Stimulated activated naive B cell treated with anti-CD40 and anti-IgM and Interleukin-4, amounts not matched to agents 10 μg/mL and 1 μg/mL and 100 μg/mL, for 72 hours (primary cell): ENCODE results near the gene GIMAP5.
A peak's percentile ranks its signal among the peaks of the same experiment; 100 is the strongest.

Experiments
- ATAC-seq, 2 donors: fragments of 150-1000 bp; cut with Tn5 transposase; replicated peaks; 2 replicates each; pipeline ENCODE4 v1.10.0; 2021; ENCODE audit warnings: moderate library complexity in 1 of 2
- DNase-seq: peaks from one replicate; pipeline ENCODE4 v3.0.0; 2021
- H3K27ac Mint-ChIP-seq: one replicate; pipeline ENCODE4 v1.8.0; 2022; ENCODE audit warnings: mild to moderate bottlenecking, mixed read lengths
- H3K27me3 Mint-ChIP-seq, 2 donors: one replicate each; pipeline ENCODE4 v1.8.0; 2022; ENCODE audit warnings: mixed read lengths in 2 of 2
- H3K36me3 Mint-ChIP-seq, 2 donors: one replicate each; pipeline ENCODE4 v1.8.0; 2022; ENCODE audit warnings: mixed read lengths in 2 of 2, mild to moderate bottlenecking in 1 of 2
- H3K4me1 Mint-ChIP-seq, 2 donors: one replicate each; pipeline ENCODE4 v1.8.0; 2022; ENCODE audit warnings: mixed read lengths in 2 of 2, mild to moderate bottlenecking in 1 of 2
- H3K4me3 Mint-ChIP-seq, 2 donors: one replicate each; pipeline ENCODE4 v1.8.0; 2022; ENCODE audit warnings: mild to moderate bottlenecking in 2 of 2, mixed read lengths in 2 of 2, moderate library complexity in 1 of 2
- H3K9me3 Mint-ChIP-seq, 2 donors: one replicate each; pipeline ENCODE4 v1.8.0; 2022; ENCODE audit warnings: mixed read lengths in 2 of 2, mild to moderate bottlenecking in 1 of 2

Gene GIMAP5

GRCh38 chr7:150737265-150738055 lies at the start of gene GIMAP5:
Gene GIMAP5 (plus strand): TSS chr7:150737418. CDS start chr7:150740885, 3,467 bp downstream.
- H3K27ac Mint-ChIP-seq: peak within 1 kb of the TSS; percentile 9
- ATAC-seq (peak; percentile 67 to 83), DNase-seq (no peak)
- peaks cover 14 to 24% of the 10 kb centered on the region in 2 donors for H3K27me3 Mint-ChIP-seq
- H3K4me1 Mint-ChIP-seq: peaks cover 4 to 16% of the 10 kb centered on the region in 2 donors
- no peaks in the 10 kb centered on the region for H3K36me3 Mint-ChIP-seq
- peaks cover 4% of the 10 kb centered on the region in 2 donors for H3K9me3 Mint-ChIP-seq
- peak within 1 kb of the TSS; percentile 73 to 74 for H3K4me3 Mint-ChIP-seq

GRCh38 chr7:150688630-150689029 lies 48.6 kb upstream of the GIMAP5 start:
- Mint-ChIP-seq H3K27ac (no peak overlapping the region), H3K9me3 (peaks cover 14 to 15% of the 10 kb centered on the region in 2 donors), H3K27me3 (no peaks in the 10 kb centered on the region), H3K36me3 (peaks cover 54 to 62% of the 10 kb centered on the region in 2 donors), H3K4me1 (peaks cover 19 to 38% of the 10 kb centered on the region in 2 donors), H3K4me3 (no peak overlapping the region)
- ATAC-seq (no peak), DNase-seq (no peak)

- no peak overlapping the region for H3K27ac Mint-ChIP-seq
- DNase-seq (no peak), ATAC-seq (no peak)
- H3K4me1 Mint-ChIP-seq: no peaks in the 10 kb centered on the region
- peaks cover 37 to 41% of the 10 kb centered on the region in 2 donors for H3K9me3 Mint-ChIP-seq
- H3K27me3 Mint-ChIP-seq: no peaks in the 10 kb centered on the region
- H3K36me3 Mint-ChIP-seq: peaks cover 37 to 41% of the 10 kb centered on the region in 2 donors
- no peak overlapping the region for H3K4me3 Mint-ChIP-seq
Measured at GRCh38 chr7:150695654-150696053, 41.6 kb upstream of the GIMAP5 start.

GRCh38 chr7:150703209-150703608 lies 34.0 kb upstream of the GIMAP5 start:
- peaks cover 54 to 55% of the 10 kb centered on the region in 2 donors for H3K9me3 Mint-ChIP-seq

GRCh38 chr7:150715293-150715692 lies 21.9 kb upstream of the GIMAP5 start:
- Mint-ChIP-seq H3K4me1 (peaks cover 13 to 15% of the 10 kb centered on the region in 2 donors), H3K4me3 (no peak overlapping the region), H3K27ac (no peak overlapping the region), H3K9me3 (peaks cover 13 to 14% of the 10 kb centered on the region in 2 donors), H3K27me3 (no peaks in the 10 kb centered on the region), H3K36me3 (peaks cover 4 to 7% of the 10 kb centered on the region in 2 donors)
- ATAC-seq (no peak), DNase-seq (no peak)

More at GRCh38 chr7:150703209-150703608, 34.0 kb upstream of the GIMAP5 start:
- H3K27ac Mint-ChIP-seq: no peak overlapping the region
- ATAC-seq (no peak), DNase-seq (no peak)
- no peaks in the 10 kb centered on the region for H3K27me3 Mint-ChIP-seq
- no peaks in the 10 kb centered on the region for H3K4me1 Mint-ChIP-seq
- peaks cover 10 to 17% of the 10 kb centered on the region in 2 donors for H3K36me3 Mint-ChIP-seq
- H3K4me3 Mint-ChIP-seq: no peak overlapping the region

- peaks cover 4 to 7% of the 10 kb centered on the region in 2 donors for H3K36me3 Mint-ChIP-seq
- no peak for ATAC-seq
- H3K4me3 Mint-ChIP-seq: no peak overlapping the region
- no peak for DNase-seq
- H3K9me3 Mint-ChIP-seq: peaks cover 13 to 14% of the 10 kb centered on the region in 2 donors
- peaks cover 13 to 15% of the 10 kb centered on the region in 2 donors for H3K4me1 Mint-ChIP-seq
- no peak overlapping the region for H3K27ac Mint-ChIP-seq
- no peaks in the 10 kb centered on the region for H3K27me3 Mint-ChIP-seq
Measured at GRCh38 chr7:150715738-150716137, 21.5 kb upstream of the GIMAP5 start.

GRCh38 chr7:150716368-150716767 lies 20.9 kb upstream of the GIMAP5 start, which contains the start of gene GIMAP1:
Gene GIMAP1 (plus strand): TSS chr7:150716613. CDS start chr7:150719048, 2,435 bp downstream.
- ATAC-seq (peak; percentile 77 to 87), DNase-seq (no peak)
- peak within 1 kb of the TSS; percentile 72 to 80 for H3K4me3 Mint-ChIP-seq

GRCh38 chr7:150716939-150717338 lies 20.3 kb upstream of the GIMAP5 start:
- peaks cover 4 to 7% of the 10 kb centered on the region in 2 donors for H3K36me3 Mint-ChIP-seq

More at GRCh38 chr7:150716368-150716767, 20.9 kb upstream of the GIMAP5 start, which contains the start of gene GIMAP1:
- Mint-ChIP-seq H3K27ac (peak within 1 kb of the TSS; percentile 81), H3K4me1 (peaks cover 13 to 15% of the 10 kb centered on the region in 2 donors), H3K27me3 (no peaks in the 10 kb centered on the region), H3K36me3 (peaks cover 4 to 7% of the 10 kb centered on the region in 2 donors), H3K9me3 (peaks cover 13 to 14% of the 10 kb centered on the region in 2 donors)

GRCh38 chr7:150717814-150718420 lies 19.3 kb upstream of the GIMAP5 start:
- Mint-ChIP-seq H3K9me3 (peaks cover 7% of the 10 kb centered on the region in 2 donors), H3K36me3 (peaks cover 1 to 7% of the 10 kb centered on the region in 2 donors)

More at GRCh38 chr7:150716939-150717338, 20.3 kb upstream of the GIMAP5 start:
- H3K4me3 Mint-ChIP-seq: peak overlapping the region; percentile 72 to 80
- H3K4me1 Mint-ChIP-seq: peaks cover 13 to 15% of the 10 kb centered on the region in 2 donors
- ATAC-seq: no peak
- peak overlapping the region; percentile 81 for H3K27ac Mint-ChIP-seq
- H3K9me3 Mint-ChIP-seq: peaks cover 13 to 14% of the 10 kb centered on the region in 2 donors
- no peaks in the 10 kb centered on the region for H3K27me3 Mint-ChIP-seq
- no peak for DNase-seq

GRCh38 chr7:150719436-150719835 lies 17.8 kb upstream of the GIMAP5 start:
- no peaks in the 10 kb centered on the region for H3K36me3 Mint-ChIP-seq
- no peak overlapping the region for H3K4me3 Mint-ChIP-seq
- no peak overlapping the region for H3K27ac Mint-ChIP-seq
- DNase-seq: no peak
- no peak for ATAC-seq
- no peaks in the 10 kb centered on the region for H3K27me3 Mint-ChIP-seq
- H3K9me3 Mint-ChIP-seq: no peaks in the 10 kb centered on the region
- H3K4me1 Mint-ChIP-seq: peaks cover 13 to 15% of the 10 kb centered on the region in 2 donors

More at GRCh38 chr7:150717814-150718420, 19.3 kb upstream of the GIMAP5 start:
- Mint-ChIP-seq H3K27ac (no peak overlapping the region), H3K4me3 (no peak overlapping the region), H3K27me3 (no peaks in the 10 kb centered on the region), H3K4me1 (peaks cover 13 to 15% of the 10 kb centered on the region in 2 donors)
- DNase-seq: no peak
- no peak for ATAC-seq

- Mint-ChIP-seq H3K27me3 (no peaks in the 10 kb centered on the region), H3K4me1 (peaks cover 13 to 15% of the 10 kb centered on the region in 2 donors)
Measured at GRCh38 chr7:150719960-150720891, 17.0 kb upstream of the GIMAP5 start.

GRCh38 chr7:150721970-150722373 lies 15.2 kb upstream of the GIMAP5 start:
- DNase-seq (no peak), ATAC-seq (no peak)
- H3K27ac Mint-ChIP-seq: no peak overlapping the region
- H3K4me3 Mint-ChIP-seq: no peak overlapping the region
- H3K36me3 Mint-ChIP-seq: peaks cover 0 to 5% of the 10 kb centered on the region in 2 donors
- peaks cover 2% of the 10 kb centered on the region in 2 donors for H3K4me1 Mint-ChIP-seq
- H3K9me3 Mint-ChIP-seq: peaks cover 6 to 7% of the 10 kb centered on the region in 2 donors
- peaks cover 0 to 4% of the 10 kb centered on the region in 2 donors for H3K27me3 Mint-ChIP-seq

More at GRCh38 chr7:150719960-150720891, 17.0 kb upstream of the GIMAP5 start:
- Mint-ChIP-seq H3K4me3 (no peak overlapping the region), H3K27ac (no peak overlapping the region), H3K36me3 (no peaks in the 10 kb centered on the region), H3K9me3 (no peaks in the 10 kb centered on the region)
- no peak for ATAC-seq
- no peak for DNase-seq

GRCh38 chr7:150722431-150722931 lies 14.7 kb upstream of the GIMAP5 start:
- H3K27ac Mint-ChIP-seq: no peak overlapping the region
- DNase-seq (no peak), ATAC-seq (no peak)
- peaks cover 8% of the 10 kb centered on the region in 2 donors for H3K9me3 Mint-ChIP-seq
- peaks cover 0 to 5% of the 10 kb centered on the region in 2 donors for H3K36me3 Mint-ChIP-seq
- peaks cover 0 to 4% of the 10 kb centered on the region in 2 donors for H3K27me3 Mint-ChIP-seq
- H3K4me1 Mint-ChIP-seq: no peaks in the 10 kb centered on the region
- H3K4me3 Mint-ChIP-seq: no peak overlapping the region
